ENCODE results near the gene ZDBF2. TPM values are rescaled to one million over a fixed set of nuclear protein-coding genes. Genes with fewer than 3 reads are reported as not detected.

ZDBF2 gene
- total RNA-seq, 1 experiment from 2014 or later: 0.75 TPM

DNA sequence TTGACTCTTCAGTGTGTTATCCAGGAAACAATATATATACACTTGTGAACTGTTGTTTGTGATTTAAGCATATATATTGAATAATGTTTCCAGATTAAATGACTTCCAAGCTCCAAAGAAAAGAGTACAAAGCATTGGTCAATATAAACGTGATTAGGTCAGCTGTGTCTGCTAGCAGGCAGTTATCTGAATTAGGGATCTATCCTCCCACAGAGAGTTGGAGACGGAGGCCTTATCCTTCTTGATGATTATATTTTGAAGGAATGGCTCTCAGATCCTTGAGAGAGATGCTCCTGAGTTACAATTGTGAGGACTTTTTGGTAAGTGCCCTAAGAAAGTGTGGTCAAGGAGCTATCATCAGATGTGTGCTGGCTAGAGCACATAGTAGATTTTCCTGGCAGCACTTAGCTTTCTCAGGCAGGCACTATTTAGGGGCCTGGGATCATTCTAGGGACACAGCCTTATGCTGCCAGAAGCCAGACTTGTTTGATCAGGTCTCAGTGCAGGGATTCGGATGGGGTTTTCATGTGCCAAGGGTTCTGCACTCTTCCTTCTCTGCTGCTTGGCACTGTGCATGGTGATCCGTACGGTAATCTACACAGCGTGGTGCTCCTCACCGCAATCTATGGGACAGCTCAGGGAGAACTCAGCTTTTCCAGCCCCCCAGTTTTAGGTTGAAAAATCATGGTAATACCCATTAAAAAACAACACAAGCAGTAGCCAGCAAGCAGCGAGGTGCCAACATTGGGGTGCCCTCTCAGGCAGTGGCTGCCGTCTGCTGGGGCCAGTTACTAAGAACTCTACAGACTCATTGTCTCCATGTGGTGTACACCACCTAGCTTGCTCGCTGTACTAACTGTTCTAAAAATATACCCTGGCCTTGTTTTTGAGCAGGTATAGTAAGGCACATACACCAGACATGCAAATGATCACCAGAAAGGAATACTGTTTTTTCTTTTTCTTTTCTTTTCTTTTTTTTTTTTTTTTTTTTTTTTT, 8.0 kb upstream of the ZDBF2 start:
- peaks cover 83% of the 10 kb centered on the region for H3K27me3 ChIP-seq (replicated peaks; ENCODE audit: insufficient read depth, low read depth, low read length, poor library complexity)

DNA sequence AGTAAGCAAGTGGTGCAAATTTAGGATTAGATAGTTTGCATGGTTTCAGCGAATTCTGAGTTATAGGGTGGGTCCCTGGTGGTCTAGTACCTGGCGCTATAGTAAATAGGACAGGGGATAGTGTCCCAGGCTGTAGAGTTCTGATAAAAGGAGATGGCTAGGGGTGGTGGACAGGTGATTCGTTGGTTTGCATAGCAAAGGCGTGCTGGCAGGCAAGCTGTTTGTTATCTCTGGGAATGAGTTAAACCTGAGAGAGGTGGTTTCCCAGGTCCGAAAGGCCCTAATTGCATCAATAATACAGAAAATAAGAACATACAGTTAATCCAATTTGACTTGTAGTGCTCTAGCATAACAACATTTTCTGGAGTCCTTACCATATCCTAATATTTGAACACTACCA, 6.9 kb upstream of the ZDBF2 start:
- H3K27me3 ChIP-seq (replicated peaks; ENCODE audit: insufficient read depth, low read depth, low read length, poor library complexity): peaks cover 82% of the 10 kb centered on the region

More for the DNA sequence above, 8.0 kb upstream of the ZDBF2 start:
- Histone ChIP-seq H3K36me3 (ENCODE audit: insufficient read depth, low read length, poor library complexity, severe bottlenecking) (no peaks in the 10 kb centered on the region), H3K4me3 (ENCODE audit: low read depth, low read length, poor library complexity, severe bottlenecking) (no peak overlapping the region), H3K9me3 (ENCODE audit: low read depth, low read length, poor library complexity, severe bottlenecking) (no peaks in the 10 kb centered on the region), H3K27ac (ENCODE audit: low read depth, low read length, poor library complexity, severe bottlenecking) (no peak overlapping the region), H3K4me1 (ENCODE audit: insufficient read depth, low read length, poor library complexity, severe bottlenecking) (no peaks in the 10 kb centered on the region)
- ChIA-PET CTCF (no interaction called here), POLR2A (ENCODE audit: low non-redundant PET) (no interaction called here)
- no peak for DNase-seq (ENCODE audit: low spot score)
- intact Hi-C loops (cut with micrococcal nuclease; ENCODE audit: unreplicated experiment): loop anchor here (10.0 kb wide), 1 partner anchor 102 kb away; no protein-coding TSS in a partner anchor
- TF ChIP-seq, protein P1, sequence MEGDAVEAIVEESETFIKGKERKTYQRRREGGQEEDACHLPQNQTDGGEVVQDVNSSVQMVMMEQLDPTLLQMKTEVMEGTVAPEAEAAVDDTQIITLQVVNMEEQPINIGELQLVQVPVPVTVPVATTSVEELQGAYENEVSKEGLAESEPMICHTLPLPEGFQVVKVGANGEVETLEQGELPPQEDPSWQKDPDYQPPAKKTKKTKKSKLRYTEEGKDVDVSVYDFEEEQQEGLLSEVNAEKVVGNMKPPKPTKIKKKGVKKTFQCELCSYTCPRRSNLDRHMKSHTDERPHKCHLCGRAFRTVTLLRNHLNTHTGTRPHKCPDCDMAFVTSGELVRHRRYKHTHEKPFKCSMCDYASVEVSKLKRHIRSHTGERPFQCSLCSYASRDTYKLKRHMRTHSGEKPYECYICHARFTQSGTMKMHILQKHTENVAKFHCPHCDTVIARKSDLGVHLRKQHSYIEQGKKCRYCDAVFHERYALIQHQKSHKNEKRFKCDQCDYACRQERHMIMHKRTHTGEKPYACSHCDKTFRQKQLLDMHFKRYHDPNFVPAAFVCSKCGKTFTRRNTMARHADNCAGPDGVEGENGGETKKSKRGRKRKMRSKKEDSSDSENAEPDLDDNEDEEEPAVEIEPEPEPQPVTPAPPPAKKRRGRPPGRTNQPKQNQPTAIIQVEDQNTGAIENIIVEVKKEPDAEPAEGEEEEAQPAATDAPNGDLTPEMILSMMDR (conservative IDR thresholded peaks at IDR 0.05; ENCODE audit: low read depth, low read length): no peak
- TF ChIP-seq EZH2 (IDR thresholded peaks at IDR 0.05; ENCODE audit: borderline replicate concordance, low read depth, low read length, poor library complexity, severe bottlenecking): no peak
- BruUV-seq (replicated peaks): no TSS peak

DNA sequence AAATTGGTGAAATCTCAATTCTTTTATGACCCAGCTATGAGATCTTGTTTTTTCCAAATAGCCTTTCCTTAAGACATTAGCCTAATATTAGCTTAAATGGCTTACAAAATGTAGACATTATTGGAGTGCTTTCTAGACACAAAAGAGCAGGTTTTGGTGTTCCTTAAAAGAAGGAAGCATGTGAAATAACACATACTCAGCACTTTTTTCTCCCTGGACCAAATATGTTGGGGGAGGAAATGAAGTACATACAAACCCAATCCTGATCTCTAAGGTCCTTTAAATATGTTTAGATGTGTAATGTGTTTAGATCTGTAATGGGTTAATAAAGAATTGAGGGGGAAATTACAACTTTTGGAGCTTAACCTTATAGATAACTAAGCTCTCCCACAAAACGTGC, 3.4 kb upstream of the ZDBF2 start:
- CTCF ChIA-PET: no interaction called here
- Histone ChIP-seq H3K27ac (ENCODE audit: low read depth, low read length, poor library complexity, severe bottlenecking) (no peak overlapping the region), H3K4me1 (ENCODE audit: insufficient read depth, low read length, poor library complexity, severe bottlenecking) (peaks cover 7% of the 10 kb centered on the region), H3K4me3 (ENCODE audit: low read depth, low read length, poor library complexity, severe bottlenecking) (no peak overlapping the region), H3K9me3 (ENCODE audit: low read depth, low read length, poor library complexity, severe bottlenecking) (no peaks in the 10 kb centered on the region), H3K27me3 (replicated peaks; ENCODE audit: insufficient read depth, low read depth, low read length, poor library complexity) (peaks cover 82% of the 10 kb centered on the region), H3K36me3 (ENCODE audit: insufficient read depth, low read length, poor library complexity, severe bottlenecking) (no peaks in the 10 kb centered on the region)
- no peak for DNase-seq (ENCODE audit: low spot score)
- intact Hi-C loops (cut with micrococcal nuclease; ENCODE audit: unreplicated experiment): no loop called here
- no TSS peak for BruUV-seq (replicated peaks)
- POLR2A ChIA-PET (ENCODE audit: low non-redundant PET): no interaction called here
- no peak for TF ChIP-seq EZH2 (IDR thresholded peaks at IDR 0.05; ENCODE audit: borderline replicate concordance, low read depth, low read length, poor library complexity, severe bottlenecking)
- TF ChIP-seq, protein P1 (conservative IDR thresholded peaks at IDR 0.05; ENCODE audit: low read depth, low read length): no peak

More for the DNA sequence above, 6.9 kb upstream of the ZDBF2 start:
- Histone ChIP-seq H3K9me3 (ENCODE audit: low read depth, low read length, poor library complexity, severe bottlenecking) (no peaks in the 10 kb centered on the region), H3K4me1 (ENCODE audit: insufficient read depth, low read length, poor library complexity, severe bottlenecking) (no peaks in the 10 kb centered on the region), H3K27ac (ENCODE audit: low read depth, low read length, poor library complexity, severe bottlenecking) (no peak overlapping the region), H3K4me3 (ENCODE audit: low read depth, low read length, poor library complexity, severe bottlenecking) (no peak overlapping the region), H3K36me3 (ENCODE audit: insufficient read depth, low read length, poor library complexity, severe bottlenecking) (no peaks in the 10 kb centered on the region)
- ChIA-PET POLR2A (ENCODE audit: low non-redundant PET) (no interaction called here), CTCF (no interaction called here)
- no TSS peak for BruUV-seq (replicated peaks)
- TF ChIP-seq, protein P1 (conservative IDR thresholded peaks at IDR 0.05; ENCODE audit: low read depth, low read length): no peak
- no peak for TF ChIP-seq EZH2 (IDR thresholded peaks at IDR 0.05; ENCODE audit: borderline replicate concordance, low read depth, low read length, poor library complexity, severe bottlenecking)
- intact Hi-C loops (cut with micrococcal nuclease; ENCODE audit: unreplicated experiment): loop anchor here (10.0 kb wide), 1 partner anchor 103 kb away; no protein-coding TSS in a partner anchor
- no peak for DNase-seq (ENCODE audit: low spot score)

Data from A673 (cell line).